Kidney epithelial cell (primary cell): ENCODE measurements around the gene DLX4. TPM values are rescaled to one million over a fixed set of nuclear protein-coding genes. Genes with fewer than 3 reads are reported as not detected.

Source experiments
- DNase-seq: peaks from one replicate; pipeline ENCODE4 v3.0.0-alpha.2; 2010; ENCODE audit warnings: low read depth
- H3K27me3 ChIP-seq: 2 replicates; pipeline ENCODE4 v1.6.0; 2011; ENCODE audit warnings: low read length; ENCODE audit not compliant: control insufficient read depth, insufficient read depth
- H3K36me3 ChIP-seq: 2 replicates; pipeline ENCODE4 v1.5.1; 2011; ENCODE audit warnings: low read length; ENCODE audit not compliant: control insufficient read depth, insufficient read depth
- H3K4me3 ChIP-seq: 2 replicates; pipeline ENCODE4 v1.5.1; 2011; ENCODE audit warnings: low read depth, mild to moderate bottlenecking, control low read depth, low read length
- CTCF ChIP-seq: IDR thresholded peaks from 2 replicates; pipeline ENCODE4 v1.5.1; 2011; ENCODE audit warnings: mild to moderate bottlenecking, moderate library complexity, low read length, control low read depth, inconsistent platforms; ENCODE audit not compliant: insufficient read depth, poor library complexity, severe bottlenecking
- total RNA-seq: library from RNA; depleted of rRNA; stranded (reverse); fragments of >200 nt; gene quantifications from 2 replicates; pipeline ENCODE4 v1.2.3, GENCODE V29; 2015

DLX4 gene
- total RNA-seq, 1 donor from 2014 or later, result 0.50 TPM

GRCh38 chr17:49925921-49926320, 43.1 kb upstream of the DLX4 start:
- Histone ChIP-seq H3K4me3 (no peak overlapping the region), H3K27me3 (peaks cover 2% of the 10 kb centered on the region), H3K36me3 (no peaks in the 10 kb centered on the region)
- DNase-seq, result no peak
- TF ChIP-seq CTCF, result no peak

- no peaks in the 10 kb centered on the region for H3K36me3 ChIP-seq
- no peak for TF ChIP-seq CTCF
- no peak overlapping the region for H3K4me3 ChIP-seq
- no peak for DNase-seq
- H3K27me3 ChIP-seq, result peaks cover 2% of the 10 kb centered on the region
Measured at GRCh38 chr17:49926886-49927285, 42.1 kb upstream of the DLX4 start.

- no peak for TF ChIP-seq CTCF
- Histone ChIP-seq H3K27me3 (peaks cover 7% of the 10 kb centered on the region), H3K4me3 (no peak overlapping the region), H3K36me3 (no peaks in the 10 kb centered on the region)
- DNase-seq, result no peak
Measured at GRCh38 chr17:49928126-49928800, 40.7 kb upstream of the DLX4 start.

GRCh38 chr17:49928837-49929475, 40.0 kb upstream of the DLX4 start:
- TF ChIP-seq CTCF, result no peak
- peak; percentile 39 for DNase-seq
- peaks cover 7% of the 10 kb centered on the region for H3K27me3 ChIP-seq
- no peaks in the 10 kb centered on the region for H3K36me3 ChIP-seq
- no peak overlapping the region for H3K4me3 ChIP-seq

GRCh38 chr17:49930880-49931279, 38.1 kb upstream of the DLX4 start:
- H3K36me3 ChIP-seq, result no peaks in the 10 kb centered on the region
- H3K4me3 ChIP-seq, result no peak overlapping the region
- no peak for TF ChIP-seq CTCF
- no peak for DNase-seq
- peaks cover 15% of the 10 kb centered on the region for H3K27me3 ChIP-seq

GRCh38 chr17:49931416-49932137, 37.4 kb upstream of the DLX4 start:
- no peaks in the 10 kb centered on the region for H3K36me3 ChIP-seq
- no peak overlapping the region for H3K4me3 ChIP-seq
- H3K27me3 ChIP-seq, result peaks cover 15% of the 10 kb centered on the region
- DNase-seq, result no peak
- TF ChIP-seq CTCF, result no peak
